GM18907 (cell line): ENCODE data around the gene UBASH3B.

Experiments used
- ATAC-seq: cut with Tn5 transposase; IDR thresholded peaks from one replicate; pipeline ENCODE4 v1.9.1; 2021; ENCODE audit warnings: mild to moderate bottlenecking, moderate library complexity; ENCODE audit not compliant: unreplicated experiment

UBASH3B gene

GRCh38 chr11:122647736-122648275 is 7.7 kb upstream of the UBASH3B start:
- no peak for ATAC-seq

- ATAC-seq, result no peak
Measured at GRCh38 chr11:122649116-122649515, 6.4 kb upstream of the UBASH3B start.

GRCh38 chr11:122650619-122651018 is 4.9 kb upstream of the UBASH3B start:
- ATAC-seq, result no peak

- ATAC-seq, result no peak
Measured at GRCh38 chr11:122652495-122652894, 3.0 kb upstream of the UBASH3B start.

GRCh38 chr11:122653916-122654585 is 1.5 kb upstream of the UBASH3B start:
- no peak for ATAC-seq

- peak; percentile 52 for ATAC-seq
Measured at GRCh38 chr11:122656073-122656630, 630 bp downstream of the UBASH3B start.

GRCh38 chr11:122656631-122657101 is 1.1 kb downstream of the UBASH3B start:
- ATAC-seq, result no peak

- no peak for ATAC-seq
Measured at GRCh38 chr11:122659676-122660554, 4.4 kb downstream of the UBASH3B start.

- ATAC-seq, result no peak
Measured at GRCh38 chr11:122661182-122661945, 5.8 kb downstream of the UBASH3B start.

GRCh38 chr11:122663056-122663740 is 7.7 kb downstream of the UBASH3B start:
- ATAC-seq, result no peak

- no peak for ATAC-seq
Measured at GRCh38 chr11:122663764-122664163, 8.2 kb downstream of the UBASH3B start.

GRCh38 chr11:122664188-122664587 is 8.7 kb downstream of the UBASH3B start:
- ATAC-seq, result no peak

GRCh38 chr11:122665861-122666260 is 10.3 kb downstream of the UBASH3B start:
- no peak for ATAC-seq

- no peak for ATAC-seq
Measured at GRCh38 chr11:122666743-122667142, 11.2 kb downstream of the UBASH3B start.

GRCh38 chr11:122668562-122669090 is 13.1 kb downstream of the UBASH3B start:
- ATAC-seq, result no peak

- no peak for ATAC-seq
Measured at GRCh38 chr11:122670131-122670530, 14.6 kb downstream of the UBASH3B start.

- no peak for ATAC-seq
Measured at GRCh38 chr11:122671400-122671891, 15.9 kb downstream of the UBASH3B start.

- no peak for ATAC-seq
Measured at GRCh38 chr11:122672892-122673291, 17.4 kb downstream of the UBASH3B start.

GRCh38 chr11:122673701-122674100 is 18.2 kb downstream of the UBASH3B start:
- ATAC-seq, result no peak

- no peak for ATAC-seq
Measured at GRCh38 chr11:122676638-122677037, 21.1 kb downstream of the UBASH3B start.
